Sigmoid colon (tissue), 7 donors: Measurements from ENCODE around the gene UBALD2. TPM values are rescaled to one million over a fixed set of nuclear protein-coding genes. Genes with fewer than 3 reads are reported as not detected.
"Not testable (repeated sequence)": the region's sequence is repeated elsewhere in the genome, so short reads cannot be mapped to it uniquely, and the experiment has no call there.

Experiments
- DNase-seq: peaks from one replicate; pipeline ENCODE4 v3.0.0-alpha.2; 2019
- H3K27ac ChIP-seq, 4 donors: fragments of 200-600 bp; sonication (generic); one replicate each; pipeline ENCODE4 v1.5.1; 2016 to 2019; ENCODE audit warnings: mild to moderate bottlenecking in 1 of 4
- H3K27me3 ChIP-seq, 3 donors: fragments of 200-600 bp; sonication (generic); one replicate each; pipeline ENCODE4 v1.5.1; 2019; ENCODE audit warnings: mild to moderate bottlenecking in 1 of 3
- H3K36me3 ChIP-seq, 4 donors: fragments of 200-600 bp; sonication (generic); one replicate each; pipeline ENCODE4 v1.5.1; 2016 to 2019
- H3K4me1 ChIP-seq, 4 donors: fragments of 200-600 bp; sonication (generic); one replicate each; pipeline ENCODE4 v1.5.1; 2017 to 2019
- H3K4me3 ChIP-seq, 4 donors: fragments of 200-600 bp; sonication (generic); one replicate each; pipeline ENCODE4 v1.5.1; 2017 to 2019; ENCODE audit warnings: mild to moderate bottlenecking in 2 of 4, moderate library complexity in 1 of 4
- H3K9me3 ChIP-seq, 4 donors: fragments of 200-600 bp in 3 of 4; sonication (generic) in 3 of 4; one replicate each; pipeline versions ENCODE4 v1.5.1 to v1.6.1; 2013 to 2019
- EP300 ChIP-seq, 4 donors: sonication (generic); formaldehyde crosslinking; IDR thresholded peaks; one replicate each; pipeline ENCODE4 v1.6.1; 2017; ENCODE audit warnings: antibody characterized with exemption in 4 of 4
- POLR2A ChIP-seq, 2 donors: fragments of 450-650 bp; IDR thresholded peaks; one replicate each; pipeline ENCODE4 v1.6.1; 2016; ENCODE audit warnings: antibody characterized with exemption in 2 of 2, mild to moderate bottlenecking in 2 of 2, moderate library complexity in 2 of 2
- POLR2AphosphoS5 ChIP-seq, 4 donors: sonication (generic); formaldehyde crosslinking; IDR thresholded peaks; one replicate each; pipeline ENCODE4 v1.6.1; 2017; ENCODE audit warnings: antibody characterized with exemption in 4 of 4
- WGBS, 2 donors: extraction: QIAGEN DNeasy Blood & Tissue Kit; methylation state at CpG; one replicate each; pipeline ENCODE4 v1.1.7; 2013; 5-methylcytosine and 5-hydroxymethylcytosine counted together
- intact Hi-C: fragments of 100-400 bp; cut with DNase I; formaldehyde crosslinking; loops from one replicate; pipeline ENCODE4 v1.15.1; 2023
- polyA plus RNA-seq, 3 donors: library from polyadenylated mRNA; stranded (reverse); fragments of 200-250 nt; gene quantifications; one replicate each; pipeline ENCODE4 v1.2.3, GENCODE V29; 2013
- total RNA-seq, 4 donors: library from RNA; depleted of rRNA; stranded (reverse); fragments of >200 nt; gene quantifications; one replicate each; pipeline ENCODE4 v1.1.0, GENCODE V29; 2016
- TF ChIP-seq, protein P1 (sequence below), 4 experiments: fragments of 450-650 bp in 3 of 4; fragments of 200-600 bp in 1 of 4; IDR thresholded peaks; one replicate each; pipeline ENCODE4 v1.5.1; 2016 to 2019; ENCODE audit warnings: antibody characterized with exemption in 4 of 4, mild to moderate bottlenecking in 3 of 4, moderate library complexity in 2 of 4
- donor health status: healthy with polysubstance abuse.
- donor health status: Bipolar disorder and iron deficiency.
- donor health status: healthy.

Gene UBALD2
- total and polyA plus RNA-seq, 7 donors = 3.9 to 105 (median 11.8) TPM

DNA sequence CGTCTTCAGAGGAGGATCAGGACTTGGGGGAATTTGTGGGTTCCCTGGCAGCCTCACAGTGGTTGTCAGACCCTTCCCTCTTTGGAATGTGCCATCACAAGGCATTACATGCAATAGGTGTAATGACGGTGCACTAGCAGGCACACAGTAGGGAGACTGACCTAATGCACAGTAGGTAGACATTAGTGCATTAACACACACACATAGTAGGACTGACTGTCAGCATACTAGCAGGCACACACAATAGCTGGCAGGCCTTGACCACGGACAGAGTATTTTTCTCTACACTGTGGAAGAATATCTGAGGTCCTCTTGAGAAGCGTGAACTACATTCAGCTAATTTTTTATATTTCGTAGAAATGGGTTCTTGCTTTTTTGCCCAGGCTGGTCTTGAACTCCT, 10.9 kb upstream of the UBALD2 start:
- Histone ChIP-seq H3K9me3 (no peaks in the 10 kb centered on the region), H3K27me3 (no peaks in the 10 kb centered on the region), H3K4me3 (no peak overlapping the region), H3K4me1 (no peaks in the 10 kb centered on the region), H3K27ac (no peak overlapping the region), H3K36me3 (no peaks in the 10 kb centered on the region)
- no peak for DNase-seq
- TF ChIP-seq POLR2AphosphoS5 (IDR thresholded peaks at IDR 0.05) = no peak
- TF ChIP-seq POLR2A (IDR thresholded peaks at IDR 0.05) = no peak
- no peak for TF ChIP-seq EP300 (IDR thresholded peaks at IDR 0.05)
- TF ChIP-seq, protein P1, sequence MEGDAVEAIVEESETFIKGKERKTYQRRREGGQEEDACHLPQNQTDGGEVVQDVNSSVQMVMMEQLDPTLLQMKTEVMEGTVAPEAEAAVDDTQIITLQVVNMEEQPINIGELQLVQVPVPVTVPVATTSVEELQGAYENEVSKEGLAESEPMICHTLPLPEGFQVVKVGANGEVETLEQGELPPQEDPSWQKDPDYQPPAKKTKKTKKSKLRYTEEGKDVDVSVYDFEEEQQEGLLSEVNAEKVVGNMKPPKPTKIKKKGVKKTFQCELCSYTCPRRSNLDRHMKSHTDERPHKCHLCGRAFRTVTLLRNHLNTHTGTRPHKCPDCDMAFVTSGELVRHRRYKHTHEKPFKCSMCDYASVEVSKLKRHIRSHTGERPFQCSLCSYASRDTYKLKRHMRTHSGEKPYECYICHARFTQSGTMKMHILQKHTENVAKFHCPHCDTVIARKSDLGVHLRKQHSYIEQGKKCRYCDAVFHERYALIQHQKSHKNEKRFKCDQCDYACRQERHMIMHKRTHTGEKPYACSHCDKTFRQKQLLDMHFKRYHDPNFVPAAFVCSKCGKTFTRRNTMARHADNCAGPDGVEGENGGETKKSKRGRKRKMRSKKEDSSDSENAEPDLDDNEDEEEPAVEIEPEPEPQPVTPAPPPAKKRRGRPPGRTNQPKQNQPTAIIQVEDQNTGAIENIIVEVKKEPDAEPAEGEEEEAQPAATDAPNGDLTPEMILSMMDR (IDR thresholded peaks at IDR 0.05) = no peak
- intact Hi-C loops = no loop called here
- WGBS, 2 donors = 96 to 97% methylated on average over 5 of the region's 5 CpGs

DNA sequence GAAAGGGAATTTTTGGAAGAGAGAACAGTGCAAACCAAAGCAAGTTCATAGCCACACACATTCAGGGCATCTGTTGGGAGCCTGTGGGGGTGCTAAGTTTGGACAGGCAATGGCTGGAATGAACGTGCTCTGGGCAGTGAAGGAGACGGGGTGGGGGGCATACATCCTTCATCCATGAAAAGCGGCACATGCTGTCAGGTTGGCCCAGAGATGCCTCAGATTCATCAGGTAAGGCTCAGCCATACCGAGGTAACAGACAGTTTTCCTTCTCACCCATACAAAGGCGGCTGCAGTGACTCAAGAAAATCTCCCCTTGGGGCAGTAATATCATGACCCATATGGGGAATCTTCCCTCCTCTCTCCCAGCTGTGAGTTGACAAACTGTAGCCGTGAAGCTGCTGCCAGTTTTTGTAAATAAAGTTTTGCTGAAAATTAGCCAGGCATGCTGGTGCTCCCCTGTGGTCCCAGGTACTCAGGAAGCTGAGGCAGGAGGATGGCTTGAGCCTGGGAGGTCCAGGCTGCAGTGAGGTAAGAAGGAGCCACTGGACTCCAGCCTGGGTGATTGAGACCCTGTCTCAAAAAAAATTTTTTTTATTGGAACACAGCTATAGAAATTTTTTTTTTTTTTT, 9.2 kb upstream of the UBALD2 start:
- intact Hi-C loops = no loop called here
- 79 to 82% methylated on average over 6 of the region's 6 CpGs for WGBS, 2 donors
- H3K27ac ChIP-seq = no peak overlapping the region
- no peaks in the 10 kb centered on the region for H3K9me3 ChIP-seq
- H3K27me3 ChIP-seq = no peaks in the 10 kb centered on the region
- H3K4me3 ChIP-seq = no peak overlapping the region
- H3K4me1 ChIP-seq = no peaks in the 10 kb centered on the region
- no peak for TF ChIP-seq EP300 (IDR thresholded peaks at IDR 0.05)
- no peak for TF ChIP-seq POLR2AphosphoS5 (IDR thresholded peaks at IDR 0.05)
- TF ChIP-seq, protein P1 (IDR thresholded peaks at IDR 0.05) = no peak
- no peak for TF ChIP-seq POLR2A (IDR thresholded peaks at IDR 0.05)
- no peaks in the 10 kb centered on the region for H3K36me3 ChIP-seq
- peak; percentile 40 for DNase-seq

DNA sequence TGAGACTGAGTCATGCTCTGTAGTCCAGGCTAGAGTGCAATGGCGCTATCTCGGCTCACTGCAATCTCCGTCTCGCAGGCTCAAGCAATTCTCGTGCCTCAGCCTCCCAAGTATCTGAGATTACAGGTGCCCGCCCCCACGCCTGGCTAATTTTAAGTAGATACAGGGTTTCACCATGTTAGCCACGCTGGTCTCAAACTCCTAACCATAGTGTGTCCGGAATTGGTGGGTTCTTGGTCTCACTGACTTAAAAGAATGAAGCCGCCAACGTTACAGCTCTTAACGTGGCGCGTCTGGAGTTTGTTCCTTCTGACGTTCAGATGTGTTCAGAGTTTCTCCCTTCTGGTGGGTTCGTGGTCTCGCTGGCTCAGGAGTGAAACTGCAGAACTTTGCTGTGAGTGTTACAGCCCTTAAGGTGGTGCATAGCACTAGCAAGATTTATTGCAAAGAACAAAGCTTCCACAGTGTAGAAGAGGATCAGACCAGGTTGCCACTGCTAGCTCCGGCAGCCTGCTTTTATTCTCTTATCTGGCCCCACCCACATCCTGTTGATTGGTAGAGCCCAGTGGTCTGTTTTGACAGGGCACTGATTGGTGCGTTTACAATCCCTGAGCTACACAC, 8.6 kb upstream of the UBALD2 start:
- intact Hi-C loops, H3K4me1 ChIP-seq, H3K4me3 ChIP-seq, H3K9me3 ChIP-seq, H3K36me3 ChIP-seq, H3K27ac ChIP-seq, H3K27me3 ChIP-seq: not testable (repeated sequence)
- DNase-seq = peak; percentile 35
- WGBS, 2 donors = 71 to 83% methylated on average over 19 of the region's 19 CpGs

DNA sequence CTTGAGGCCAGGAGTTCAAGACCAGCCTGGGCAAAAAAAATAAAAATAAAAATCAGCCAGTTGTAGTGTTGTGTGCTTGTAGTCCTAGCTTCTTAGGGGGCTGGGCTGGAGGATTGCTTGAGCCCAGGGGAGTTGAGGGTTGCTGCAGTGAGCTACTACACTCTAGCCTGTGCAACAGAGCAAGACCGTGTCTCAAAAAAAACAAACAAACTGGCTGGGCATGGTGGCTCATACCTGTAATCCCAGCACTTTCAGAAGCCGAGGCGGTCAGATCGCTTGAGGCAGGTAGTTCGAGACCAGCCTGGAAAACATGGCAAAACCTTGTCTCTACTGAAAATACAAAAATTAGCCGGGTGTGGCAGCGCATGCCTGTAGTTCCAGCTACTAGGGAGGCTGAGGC, 4.9 kb upstream of the UBALD2 start:
- no peak for DNase-seq
- H3K27me3 ChIP-seq = no peaks in the 10 kb centered on the region
- intact Hi-C loops = no loop called here
- H3K27ac ChIP-seq = peak overlapping the region in 3 of 4 donors; percentile 12 to 62 (median 52)
- no peaks in the 10 kb centered on the region for H3K36me3 ChIP-seq
- H3K4me1 ChIP-seq = peaks cover 0 to 15% (median 7%) of the 10 kb centered on the region in 4 donors
- 85 to 87% methylated on average over 7 of the region's 7 CpGs for WGBS, 2 donors
- no peak overlapping the region for H3K4me3 ChIP-seq
- no peak for TF ChIP-seq EP300 (IDR thresholded peaks at IDR 0.05)
- TF ChIP-seq, protein P1 (IDR thresholded peaks at IDR 0.05) = no peak
- no peak for TF ChIP-seq POLR2AphosphoS5 (IDR thresholded peaks at IDR 0.05)
- no peak for TF ChIP-seq POLR2A (IDR thresholded peaks at IDR 0.05)
- no peaks in the 10 kb centered on the region for H3K9me3 ChIP-seq

DNA sequence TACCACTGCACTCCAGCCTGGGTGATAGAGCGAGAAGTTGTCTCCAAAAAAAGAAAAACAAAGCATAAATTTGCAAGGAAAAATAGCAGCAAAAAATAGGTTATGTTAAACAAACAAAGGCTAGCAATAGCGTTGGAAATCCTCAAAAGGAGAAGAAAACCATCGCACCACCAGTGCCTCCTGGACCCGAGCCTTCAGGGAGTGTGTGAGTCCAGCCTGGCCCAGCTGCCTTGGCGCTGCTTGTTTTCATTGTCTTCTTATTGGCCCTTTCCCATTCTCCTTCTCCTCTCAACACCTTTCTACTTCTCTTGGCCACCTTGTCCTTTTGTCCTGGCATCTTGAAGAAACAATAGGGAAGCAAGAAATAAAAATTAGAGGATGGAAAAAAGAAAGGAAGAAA, 4.5 kb upstream of the UBALD2 start:
- TF ChIP-seq EP300 (IDR thresholded peaks at IDR 0.05) (no peak), POLR2A (IDR thresholded peaks at IDR 0.05) (no peak), POLR2AphosphoS5 (IDR thresholded peaks at IDR 0.05) (no peak)
- TF ChIP-seq, protein P1 (IDR thresholded peaks at IDR 0.05) = no peak
- Histone ChIP-seq H3K4me3 (no peak overlapping the region), H3K36me3 (no peaks in the 10 kb centered on the region), H3K9me3 (no peaks in the 10 kb centered on the region), H3K4me1 (peaks cover 0 to 15% (median 7%) of the 10 kb centered on the region in 4 donors), H3K27me3 (no peaks in the 10 kb centered on the region), H3K27ac (no peak overlapping the region)
- intact Hi-C loops = no loop called here
- WGBS, 2 donors = 66 to 75% methylated on average over 5 of the region's 5 CpGs
- DNase-seq = no peak
